CD4-positive, alpha-beta T cell treated with Interleukin-6 for 4 hours (primary cell): ENCODE measurements around the gene CFAP206.

ENCODE experiments used
- DNase-seq: peaks from one replicate; pipeline ENCODE4 v3.0.0-alpha.2; 2020; ENCODE audit warnings: mixed read lengths

CFAP206 gene, protein sequence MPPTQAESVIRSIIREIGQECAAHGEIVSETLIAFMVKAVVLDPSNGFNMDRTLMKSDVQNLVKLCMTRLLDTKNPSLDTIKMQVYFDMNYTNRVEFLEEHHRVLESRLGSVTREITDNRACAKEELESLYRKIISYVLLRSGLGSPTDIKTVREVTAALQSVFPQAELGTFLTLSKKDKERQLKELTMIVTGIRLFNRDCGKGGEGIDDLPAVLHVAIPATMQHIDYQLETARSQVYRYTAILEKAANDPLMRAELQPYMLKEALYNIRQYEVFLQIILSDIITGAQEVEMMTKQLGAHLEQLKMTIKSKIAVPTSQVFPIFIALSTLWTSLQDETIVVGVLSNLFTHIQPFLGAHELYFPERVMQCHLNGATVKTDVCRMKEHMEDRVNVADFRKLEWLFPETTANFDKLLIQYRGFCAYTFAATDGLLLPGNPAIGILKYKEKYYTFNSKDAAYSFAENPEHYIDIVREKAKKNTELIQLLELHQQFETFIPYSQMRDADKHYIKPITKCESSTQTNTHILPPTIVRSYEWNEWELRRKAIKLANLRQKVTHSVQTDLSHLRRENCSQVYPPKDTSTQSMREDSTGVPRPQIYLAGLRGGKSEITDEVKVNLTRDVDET

DNA sequence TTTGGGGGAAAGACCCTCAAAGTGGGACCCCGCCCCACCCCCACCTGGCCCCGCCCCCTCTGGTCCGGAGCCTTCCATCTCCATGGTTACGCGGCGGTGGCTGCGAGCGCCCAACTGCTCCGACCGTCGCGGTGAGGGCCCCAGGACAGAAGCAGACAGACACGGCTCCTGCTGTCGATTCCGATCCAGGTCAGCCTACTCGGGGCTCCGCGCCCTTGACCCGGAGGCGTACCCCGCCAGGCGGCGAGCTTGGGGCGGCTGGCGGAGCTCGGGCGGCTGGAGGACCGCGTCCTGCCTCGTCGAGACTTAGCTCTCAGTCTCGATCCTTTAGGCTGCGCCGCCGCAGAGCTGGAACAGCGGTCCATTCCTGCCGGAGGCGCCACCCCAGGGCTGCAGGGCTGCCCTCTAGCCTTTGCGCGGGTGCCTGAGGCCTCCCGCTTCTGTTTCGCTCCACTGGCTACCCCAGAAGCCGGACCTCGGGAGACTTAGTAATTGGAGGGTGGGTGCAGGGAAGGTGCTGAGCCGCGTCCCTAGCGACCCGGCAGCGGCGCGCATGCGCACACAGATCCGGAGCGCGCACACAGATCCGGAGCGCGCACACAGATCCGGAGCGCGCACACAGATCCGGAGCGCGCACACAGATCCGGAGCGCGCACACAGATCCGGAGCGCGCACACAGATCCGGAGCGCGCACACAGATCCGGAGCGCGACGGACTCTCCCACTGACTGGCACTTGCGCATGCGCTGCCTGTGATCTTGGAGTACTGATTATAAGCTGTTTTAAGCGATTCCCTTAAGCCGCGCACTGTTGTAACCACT is at the start of gene CFAP206:
Gene CFAP206, plus strand, starts transcription at position 72 of the 820 bp plus-strand sequence. CDS start 1,868 bp downstream, outside the sequence.
- DNase-seq = peak; percentile 85

DNA sequence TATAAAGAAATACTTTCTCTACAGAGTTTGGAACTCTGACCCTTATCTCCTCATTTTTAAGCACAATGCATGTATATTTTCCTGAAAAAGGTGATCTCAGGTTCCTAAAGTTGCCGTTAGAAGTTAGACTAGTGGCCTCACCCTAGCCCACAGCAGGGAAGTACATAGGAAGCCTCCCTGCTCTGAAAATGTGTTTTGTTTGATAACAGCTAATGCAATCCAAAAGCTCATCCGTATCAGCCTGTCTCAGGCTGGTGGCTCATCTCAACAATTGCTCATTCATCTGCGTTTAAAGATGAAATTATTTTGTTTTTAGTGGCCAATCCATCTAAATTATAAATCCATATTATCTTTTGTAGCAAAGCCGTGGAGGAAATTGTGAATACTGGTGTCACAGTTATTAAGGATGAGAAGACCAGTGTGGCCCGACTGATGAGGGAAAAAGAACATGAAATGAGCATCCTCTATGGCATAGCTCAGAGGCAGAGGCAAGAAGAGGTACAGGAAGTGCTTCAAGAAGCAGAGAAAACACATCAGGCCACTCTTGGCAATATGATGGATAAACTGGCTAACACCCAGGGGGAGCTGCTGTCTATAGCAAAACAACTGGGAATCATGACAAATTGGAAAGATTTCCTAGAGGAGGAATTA is 43.0 kb upstream of the CFAP206 start:
- DNase-seq = no peak

DNA sequence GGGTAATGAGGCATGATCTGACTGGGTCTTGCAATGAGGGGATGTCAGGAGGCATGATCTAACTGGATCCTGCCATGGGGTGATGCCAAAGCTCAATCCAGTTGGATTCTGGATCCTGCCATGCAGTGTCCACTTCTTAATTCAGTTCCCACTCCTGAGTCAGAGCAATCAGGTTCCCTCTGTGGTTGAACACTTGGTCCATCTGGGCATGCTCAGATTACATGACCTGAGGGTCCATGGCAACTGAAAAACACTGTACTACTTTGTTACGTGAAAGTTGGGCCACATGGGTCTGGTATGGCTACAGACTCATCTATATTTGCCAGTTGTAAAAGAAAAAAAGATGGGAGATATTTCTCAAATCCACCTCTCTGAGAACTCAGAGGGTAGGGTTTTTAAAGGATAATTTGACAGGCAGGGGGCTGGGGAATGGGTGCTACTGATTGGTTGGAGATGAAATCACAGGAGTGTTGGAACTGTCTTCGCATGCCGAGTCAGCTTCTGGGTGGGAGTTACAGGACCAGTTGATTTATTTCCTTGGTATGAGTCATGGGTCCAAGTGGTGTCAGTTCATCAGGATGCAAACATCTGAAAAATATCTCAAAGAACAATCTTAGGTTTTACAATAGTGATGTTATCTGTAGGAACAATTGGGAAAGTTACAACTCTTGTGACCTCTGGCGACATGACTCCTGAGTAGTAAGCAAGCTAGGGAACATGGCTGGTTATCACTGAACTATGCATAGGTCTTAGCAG is 41.5 kb upstream of the CFAP206 start:
- no peak for DNase-seq

DNA sequence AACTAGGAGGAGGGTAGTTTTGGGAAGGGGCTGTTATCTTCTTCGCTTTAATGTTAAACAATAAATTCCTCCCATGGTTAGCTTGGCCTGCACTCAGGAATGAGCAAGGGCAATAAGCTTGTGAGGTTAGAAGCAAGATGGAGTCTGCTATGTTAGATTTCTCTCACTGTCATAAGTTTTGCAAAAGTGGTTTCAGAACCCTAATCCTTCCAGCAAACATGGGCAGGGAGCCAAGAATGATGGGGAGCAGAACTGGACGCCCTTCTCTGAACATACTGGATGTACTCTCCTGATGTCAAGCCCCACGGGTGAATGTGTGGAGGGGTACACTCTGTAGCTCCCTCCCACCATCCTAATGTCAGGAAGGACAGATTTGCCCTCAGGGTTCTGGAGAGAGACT is 40.9 kb upstream of the CFAP206 start:
- no peak for DNase-seq

DNA sequence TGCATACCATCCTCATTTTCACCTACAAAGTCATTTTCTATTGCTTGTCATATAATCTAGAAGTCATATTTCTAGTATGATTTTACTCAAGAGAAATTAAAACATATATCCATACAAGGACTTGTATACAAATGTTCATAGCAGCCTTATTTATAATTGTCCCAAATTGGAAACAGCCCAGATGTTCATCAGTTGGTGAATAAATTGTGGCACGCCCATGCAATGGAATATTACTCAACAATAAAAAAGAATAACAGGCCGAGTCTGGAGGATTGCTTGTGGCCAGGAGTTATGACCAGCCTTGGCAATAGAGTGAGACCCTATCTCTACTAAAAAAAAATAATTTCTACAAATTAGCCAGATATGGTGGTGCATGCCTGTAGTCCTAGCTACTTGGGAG is 34.4 kb upstream of the CFAP206 start:
- DNase-seq = no peak

DNA sequence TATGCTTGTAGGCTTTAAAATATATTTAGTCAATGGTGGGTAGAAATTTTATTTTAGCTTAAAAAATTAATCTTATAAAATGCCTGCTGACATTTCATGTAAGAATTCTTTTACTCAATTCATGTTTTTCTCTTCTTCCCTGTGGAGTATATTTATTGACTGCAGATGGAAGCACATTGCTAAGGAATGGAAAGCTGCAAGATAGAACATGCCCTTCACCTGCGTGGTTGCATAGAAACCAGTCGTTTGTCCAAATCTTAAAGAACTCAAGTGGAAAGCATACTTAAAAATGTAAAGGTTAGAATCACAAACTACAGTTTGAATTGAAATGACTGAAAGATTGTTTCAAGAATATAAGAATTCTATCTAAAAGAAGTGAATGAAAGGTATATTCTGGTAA is 32.5 kb upstream of the CFAP206 start:
- DNase-seq = no peak

DNA sequence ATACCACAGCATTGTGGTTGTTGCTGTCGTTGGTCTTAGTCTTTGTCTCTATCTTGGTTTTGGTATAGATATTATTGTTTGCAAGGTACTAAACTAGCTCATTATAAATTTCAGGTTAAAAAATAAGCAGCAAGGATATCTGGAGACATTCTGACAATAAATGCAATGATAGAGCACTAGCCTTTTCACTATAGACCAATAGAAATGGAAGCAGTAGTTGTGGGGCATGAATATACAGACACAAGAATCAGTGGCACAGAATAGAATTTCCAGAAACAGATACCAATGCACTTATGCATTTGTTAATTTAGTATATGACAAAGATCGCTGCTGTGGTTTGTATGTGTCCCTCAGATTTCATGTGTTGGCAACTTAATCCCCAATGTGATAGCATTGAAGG is 31.1 kb upstream of the CFAP206 start:
- DNase-seq = no peak

DNA sequence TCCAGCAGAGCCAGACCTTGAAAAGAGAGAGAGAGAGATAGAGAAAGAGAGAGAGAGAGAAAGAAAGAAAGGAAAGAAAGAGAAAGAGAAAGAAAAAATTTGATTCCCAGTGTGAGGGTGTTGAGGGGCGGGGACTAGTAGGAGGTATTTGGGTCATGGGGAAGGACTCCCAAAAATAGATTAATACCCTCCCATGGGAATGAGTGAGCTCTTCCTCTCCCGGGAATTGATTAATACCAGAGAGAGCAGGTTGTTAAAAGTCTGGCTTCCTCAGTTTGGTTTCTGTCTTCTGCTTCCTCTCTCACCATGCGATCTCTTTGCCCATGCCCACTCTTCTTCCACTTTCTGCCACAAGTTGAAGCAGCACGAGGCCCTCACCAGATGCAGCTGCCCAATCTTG is 28.8 kb upstream of the CFAP206 start:
- DNase-seq = no peak

DNA sequence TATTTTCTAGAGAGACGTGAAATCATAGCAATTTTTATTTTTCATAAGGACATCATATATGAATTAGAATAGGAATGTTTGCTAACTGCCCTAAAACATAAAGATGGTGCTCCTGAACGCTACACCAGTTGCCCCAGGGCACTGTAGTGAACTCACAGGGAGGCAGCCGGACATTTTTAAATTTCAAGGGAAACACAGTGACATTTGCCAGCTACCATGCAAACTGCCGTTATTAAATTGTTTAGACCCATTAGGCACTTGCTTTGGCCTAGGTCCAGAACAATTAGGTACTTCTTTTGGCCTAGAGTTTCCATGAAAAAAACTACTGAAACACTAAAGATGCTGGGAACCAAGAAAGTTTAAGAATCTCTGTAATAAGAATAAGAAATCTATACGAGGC is 24.9 kb upstream of the CFAP206 start:
- no peak for DNase-seq

DNA sequence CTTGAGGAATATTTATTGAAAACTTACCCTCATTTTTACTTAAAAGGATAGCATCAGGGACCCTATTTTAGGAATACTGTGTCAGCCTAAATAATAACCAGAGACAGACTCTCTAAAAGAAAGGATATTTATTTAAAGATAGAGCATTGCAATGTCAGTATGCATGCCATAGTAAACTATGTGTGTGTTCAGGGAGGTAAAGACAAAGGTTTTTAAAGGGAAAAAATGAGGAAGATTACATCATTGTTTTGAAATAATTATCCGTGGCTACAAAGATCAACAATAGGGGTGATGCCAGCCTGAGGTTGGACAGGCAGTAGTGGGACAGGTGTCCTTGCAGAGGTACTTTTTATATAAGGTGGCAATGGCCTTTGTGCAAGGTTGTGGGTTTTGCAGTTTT is 23.7 kb upstream of the CFAP206 start:
- DNase-seq = no peak

DNA sequence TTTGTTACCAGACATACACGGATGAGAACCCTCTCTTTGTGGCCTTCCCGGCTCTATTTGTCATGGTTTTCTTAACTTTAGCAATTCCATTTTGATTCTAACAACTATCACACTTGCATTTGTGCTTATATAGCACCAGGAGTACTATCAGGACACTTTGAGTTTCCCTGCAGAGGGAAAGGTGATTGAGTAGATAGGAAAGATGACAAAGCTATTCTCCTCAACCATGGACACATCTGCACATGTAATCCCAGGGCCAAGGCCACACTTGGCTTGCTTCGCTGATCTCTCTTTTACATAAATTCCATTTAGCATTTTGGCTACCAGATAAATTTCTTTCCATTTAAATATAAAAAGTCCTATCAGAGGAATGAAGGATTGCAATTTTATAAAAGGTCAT is 23.3 kb upstream of the CFAP206 start:
- DNase-seq = no peak

DNA sequence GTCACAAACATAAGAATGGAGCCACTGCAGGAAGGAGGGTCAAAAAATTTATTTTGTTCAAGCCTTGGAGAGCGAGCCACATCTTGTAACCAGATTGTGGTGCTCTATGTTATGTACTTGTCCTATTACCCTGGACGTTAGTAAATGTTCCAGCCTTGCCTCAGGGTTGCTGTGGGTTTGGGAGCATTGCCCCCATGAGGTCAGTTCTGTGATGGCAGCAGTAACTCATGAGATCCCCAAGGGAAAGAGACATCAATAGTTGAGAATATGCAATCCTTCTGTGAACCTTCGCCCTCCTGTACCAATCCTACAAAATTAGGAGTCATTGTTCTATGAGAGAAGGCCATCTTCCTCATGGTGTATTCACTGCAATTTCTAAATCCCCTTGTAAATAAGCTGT is 16.4 kb upstream of the CFAP206 start:
- no peak for DNase-seq

DNA sequence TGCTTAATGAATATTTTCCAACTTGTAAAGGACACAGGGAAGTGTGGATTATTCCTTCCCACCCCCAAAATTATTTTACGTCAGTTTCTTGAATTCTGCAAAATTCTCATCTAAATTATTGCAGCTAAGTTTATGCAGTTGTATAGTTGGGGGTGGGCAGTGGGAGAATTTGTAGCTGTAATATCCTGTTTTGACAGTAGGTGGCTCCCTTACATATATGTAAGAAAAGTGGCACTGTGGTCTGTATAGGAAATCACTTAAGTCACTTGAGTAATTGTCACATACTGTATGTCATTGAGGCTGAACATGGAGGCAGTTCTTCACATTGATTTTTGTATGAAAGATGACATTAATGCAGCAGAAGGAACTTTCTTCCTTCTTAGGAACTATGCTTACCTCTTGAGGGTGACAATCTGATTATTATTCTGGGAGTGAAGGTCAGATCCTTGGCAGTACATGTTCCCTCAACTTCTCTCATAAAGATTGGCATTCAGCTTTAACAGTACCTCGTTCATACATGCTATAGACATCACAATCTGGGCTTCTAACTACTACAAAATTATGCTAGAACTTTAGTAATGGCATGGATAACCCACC is 14.6 kb upstream of the CFAP206 start:
- peak; percentile 48 for DNase-seq

DNA sequence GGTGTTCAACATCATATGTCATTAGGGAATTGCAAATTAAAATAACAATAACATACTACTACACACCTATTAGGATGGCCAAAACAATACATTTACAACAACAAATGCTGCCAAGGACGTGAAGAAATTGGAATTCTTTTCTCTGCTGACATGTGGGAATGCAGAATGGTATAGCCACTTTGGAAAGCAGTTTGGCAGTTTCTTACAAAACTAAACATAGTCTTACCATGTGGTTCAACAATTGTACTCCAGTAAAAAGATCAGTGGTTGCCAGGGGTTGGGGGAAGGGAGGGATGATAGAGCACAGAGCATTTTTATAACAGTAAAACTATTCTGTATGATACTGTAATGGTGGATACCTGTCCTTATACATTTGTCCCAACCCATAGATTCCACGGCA is 12.3 kb upstream of the CFAP206 start:
- DNase-seq = no peak

DNA sequence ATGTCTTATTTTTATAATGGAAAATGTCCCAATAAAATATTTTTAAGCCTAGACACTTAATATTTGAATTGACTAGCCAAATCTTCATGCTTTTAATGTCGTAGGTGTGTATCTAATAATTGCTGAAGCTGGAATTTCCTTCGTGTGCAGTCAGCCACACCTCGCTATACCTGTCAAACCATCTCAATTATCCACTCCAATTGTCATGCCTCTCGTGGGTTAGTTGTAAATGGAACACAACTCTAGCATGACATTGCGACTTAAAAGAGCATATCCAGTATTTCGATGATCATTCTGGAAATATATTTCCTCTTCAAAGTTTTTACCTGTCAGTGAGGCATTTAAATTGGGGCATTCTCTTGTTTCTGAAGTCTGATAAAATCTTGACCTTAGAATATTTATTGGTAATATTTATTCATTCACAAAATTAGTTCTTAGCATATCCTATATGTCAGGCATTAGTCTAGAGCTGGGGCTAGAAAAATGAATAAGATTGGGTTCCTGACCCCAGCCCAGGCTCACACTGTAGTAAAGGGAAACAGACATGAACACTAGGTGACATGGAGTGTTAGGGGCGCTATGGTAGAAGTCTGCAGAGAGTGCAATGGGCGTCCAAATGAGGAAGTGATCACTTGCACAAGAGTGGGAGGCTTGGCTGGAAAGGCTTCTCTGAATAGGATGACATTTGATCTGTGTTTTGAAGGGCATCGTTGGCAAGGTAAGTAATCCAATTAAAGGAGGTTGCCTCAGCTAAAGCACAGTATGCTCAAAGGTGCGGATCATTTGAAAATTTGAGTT is 11.0 kb upstream of the CFAP206 start:
- no peak for DNase-seq

DNA sequence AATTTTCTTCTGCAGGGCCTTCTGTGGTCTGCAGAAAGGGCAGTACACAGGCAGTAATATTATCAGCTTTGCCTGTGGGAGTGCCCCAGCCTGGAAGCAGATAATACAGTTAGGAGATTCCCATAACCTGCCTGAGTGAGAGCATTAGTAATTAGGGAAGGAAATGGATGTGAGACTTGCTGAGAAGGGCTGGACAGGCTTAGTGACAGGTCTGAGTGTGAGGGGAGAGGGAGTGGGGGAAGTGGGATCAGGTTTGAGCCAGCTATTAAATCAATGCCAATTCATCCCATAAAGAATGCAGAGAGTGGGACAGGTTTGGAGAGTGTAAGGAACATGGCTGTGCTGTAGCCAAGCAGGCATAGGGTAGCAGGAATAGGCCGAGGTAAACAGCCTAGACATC is 10.1 kb upstream of the CFAP206 start:
- DNase-seq = no peak

DNA sequence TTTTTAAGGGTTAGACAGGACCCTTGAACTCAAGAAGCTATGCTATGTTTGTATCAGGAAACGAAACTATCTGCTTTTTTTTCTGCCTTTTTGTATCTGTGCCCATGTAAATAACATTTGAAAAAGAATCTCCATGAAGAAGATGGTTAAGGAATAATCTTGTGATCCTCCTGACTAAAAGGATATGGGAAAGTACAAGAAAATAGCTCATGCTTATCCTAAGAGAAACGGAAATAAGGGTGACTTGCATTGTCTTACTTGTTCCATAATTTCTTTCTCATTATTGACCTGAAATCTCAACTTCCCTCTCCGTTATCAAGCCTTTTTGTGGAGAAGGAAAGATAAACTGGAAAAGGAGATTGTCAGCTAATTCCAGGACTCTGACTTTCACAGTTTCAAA is 5.9 kb upstream of the CFAP206 start:
- no peak for DNase-seq

DNA sequence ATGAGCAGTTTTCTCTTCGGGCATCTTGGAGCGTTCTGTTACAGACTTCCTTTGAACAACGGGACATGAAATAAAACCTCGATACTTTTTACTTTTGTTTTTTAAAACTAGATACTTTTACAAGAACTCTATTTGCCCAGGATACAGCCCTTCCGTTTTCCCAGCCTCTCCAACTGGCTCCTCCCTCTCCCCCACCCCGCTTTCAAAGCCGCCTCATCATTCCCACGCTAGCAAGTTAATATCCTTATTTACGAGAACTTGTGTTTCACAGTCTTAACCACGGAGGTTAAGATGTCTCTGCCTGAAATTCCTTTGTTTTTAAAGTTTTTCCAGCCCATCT is 241 bp upstream of the CFAP206 start:
- no peak for DNase-seq

DNA sequence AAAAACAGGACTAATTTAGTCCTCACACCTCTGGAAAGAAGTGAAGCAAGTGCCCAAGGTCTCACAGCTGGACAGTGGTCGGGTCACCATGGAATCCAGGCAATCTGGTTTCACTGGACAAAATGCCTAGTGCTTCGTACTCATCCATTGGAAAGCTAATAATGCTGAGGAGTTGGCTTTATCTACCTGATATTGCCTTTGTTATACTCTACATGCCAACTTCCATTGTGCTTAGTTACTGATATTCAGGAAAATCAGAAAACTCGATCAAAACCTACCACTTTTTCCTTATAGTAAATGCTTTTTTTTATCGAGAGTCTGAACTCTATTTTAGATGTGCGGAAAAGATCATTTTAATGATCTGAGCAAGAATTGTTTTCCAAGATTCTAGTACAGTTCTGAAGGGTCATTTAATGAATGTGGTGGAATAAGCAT is 966 bp downstream of the CFAP206 start:
- DNase-seq = no peak

DNA sequence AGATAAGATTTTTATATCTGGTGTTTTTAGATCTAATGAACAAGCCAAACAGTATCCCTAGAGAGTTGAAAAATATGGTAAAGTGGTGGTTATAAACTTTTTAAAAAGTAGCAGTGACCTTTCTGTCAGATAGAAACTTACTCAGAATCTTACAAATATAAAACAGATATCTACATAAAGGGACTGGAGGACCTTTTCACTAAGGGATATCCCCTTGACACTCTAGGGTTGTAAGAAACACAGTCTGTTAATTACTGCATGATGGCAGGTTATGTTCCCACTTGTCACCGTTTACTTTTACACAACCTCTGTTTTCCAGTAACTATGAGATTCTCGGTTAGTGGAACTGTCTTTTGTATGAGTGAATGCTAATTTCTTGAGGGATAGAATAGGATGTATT is 11.5 kb downstream of the CFAP206 start:
- no peak for DNase-seq

DNA sequence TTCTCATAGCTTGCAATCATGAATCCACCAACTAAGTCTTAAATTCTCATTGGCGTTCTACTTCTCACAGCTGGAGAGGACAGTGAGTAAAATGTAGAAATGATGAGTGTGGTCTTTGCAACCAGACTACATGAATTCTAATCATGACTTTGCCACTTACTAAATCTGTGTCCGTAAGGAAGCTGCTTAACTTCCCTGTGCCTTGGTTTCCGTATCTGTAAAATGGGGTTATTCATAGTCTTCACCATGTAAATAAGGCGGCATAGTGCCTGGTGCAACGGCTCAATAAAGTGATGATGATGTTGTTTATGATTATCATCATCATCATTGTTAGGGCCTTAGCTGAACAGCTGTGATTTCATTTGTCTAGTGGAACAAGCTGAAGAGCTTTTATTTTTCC is 12.6 kb downstream of the CFAP206 start:
- DNase-seq = no peak
